IPS-NIHi7 (cell line): ENCODE measurements around the gene AATF.

Experiments used
- DNase-seq: peaks from one replicate; pipeline ENCODE4 v3.0.0; 2012; ENCODE audit warnings: mixed read lengths; ENCODE audit errors: extremely low spot score

AATF gene

GRCh38 chr17:36979565-36979941, 30.8 kb downstream of the AATF start:
- DNase-seq, result no peak

- no peak for DNase-seq
Measured at GRCh38 chr17:36980280-36980761, 31.6 kb downstream of the AATF start.

- DNase-seq, result no peak
Measured at GRCh38 chr17:36983618-36984017, 34.9 kb downstream of the AATF start.

GRCh38 chr17:36989173-36989572, 40.4 kb downstream of the AATF start:
- no peak for DNase-seq

- no peak for DNase-seq
Measured at GRCh38 chr17:36992701-36993100, 43.9 kb downstream of the AATF start.

- no peak for DNase-seq
Measured at GRCh38 chr17:36993227-36993626, 44.5 kb downstream of the AATF start.

- DNase-seq, result no peak
Measured at GRCh38 chr17:36994438-36994837, 45.7 kb downstream of the AATF start.

GRCh38 chr17:36999471-36999870, 50.7 kb downstream of the AATF start:
- DNase-seq, result no peak

- DNase-seq, result no peak
Measured at GRCh38 chr17:37016780-37017179, 68.0 kb downstream of the AATF start.

- DNase-seq, result no peak
Measured at GRCh38 chr17:37017404-37017803, 68.7 kb downstream of the AATF start.

GRCh38 chr17:37019117-37019740, 70.5 kb downstream of the AATF start:
- DNase-seq, result no peak

- DNase-seq, result no peak
Measured at GRCh38 chr17:37019741-37020129, 71.0 kb downstream of the AATF start.

- DNase-seq, result no peak
Measured at GRCh38 chr17:37024181-37024637, 75.5 kb downstream of the AATF start.

GRCh38 chr17:37025238-37025637, 76.5 kb downstream of the AATF start:
- no peak for DNase-seq

- DNase-seq, result no peak
Measured at GRCh38 chr17:37025847-37026530, 77.2 kb downstream of the AATF start.

GRCh38 chr17:37026531-37026869, 77.7 kb downstream of the AATF start:
- DNase-seq, result no peak

- no peak for DNase-seq
Measured at GRCh38 chr17:37028040-37028439, 79.3 kb downstream of the AATF start.

- DNase-seq, result no peak
Measured at GRCh38 chr17:37031493-37032083, 82.8 kb downstream of the AATF start.

- no peak for DNase-seq
Measured at GRCh38 chr17:37037590-37038155, 88.9 kb downstream of the AATF start.

GRCh38 chr17:37039269-37039668, 90.5 kb downstream of the AATF start:
- DNase-seq, result no peak

- DNase-seq, result no peak
Measured at GRCh38 chr17:37041932-37042331, 93.2 kb downstream of the AATF start.

- DNase-seq, result no peak
Measured at GRCh38 chr17:37043201-37043600, 94.4 kb downstream of the AATF start.

- no peak for DNase-seq
Measured at GRCh38 chr17:37045351-37045922, 96.7 kb downstream of the AATF start.
